ENCODE results near the gene GIMAP8.

The GIMAP8 gene

DNA sequence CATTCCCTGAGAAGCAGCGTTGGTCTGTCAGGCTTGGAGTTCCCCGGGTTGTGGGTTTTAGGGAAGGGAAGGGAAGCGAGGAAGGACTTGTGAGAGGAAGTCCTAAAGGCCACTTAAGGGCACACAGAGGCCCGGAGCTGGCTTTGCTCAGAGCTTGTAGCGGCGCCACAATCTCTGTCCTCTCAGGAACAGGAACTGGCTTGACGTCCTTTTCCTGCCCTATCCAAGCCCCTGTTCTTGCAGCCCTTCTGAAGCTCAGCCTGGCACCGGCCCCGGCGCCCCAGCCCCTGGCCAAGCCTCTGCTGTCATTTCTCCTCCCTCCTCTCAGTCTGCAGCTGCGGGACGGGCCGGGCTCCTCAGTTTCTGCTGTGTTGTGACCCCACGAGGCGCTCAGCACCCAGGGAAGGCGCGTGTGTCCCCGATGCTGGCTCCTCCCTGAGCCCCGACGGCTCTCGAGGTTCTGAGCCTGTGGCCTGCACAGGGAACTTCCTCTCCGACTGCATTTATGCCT lies at the start of gene GIMAP8:
Gene GIMAP8 (plus strand): TSS at position 140 of the 511 bp plus-strand sequence. CDS start 16,069 bp downstream, outside the sequence.
- H3K27me3 ChIP-seq (ENCODE audit: insufficient read depth, low read depth), result no peaks in the 10 kb centered on the region
- no peaks in the 10 kb centered on the region for H3K36me3 ChIP-seq (ENCODE audit: insufficient read depth)
- no peak within 1 kb of the TSS for H3K9ac ChIP-seq
- no peak within 1 kb of the TSS; the same call in 1 of the 2 replicates for H2AFZ ChIP-seq (ENCODE audit: low read depth)
- no peak within 1 kb of the TSS for H3K27ac ChIP-seq
- peaks cover 31% of the 10 kb centered on the region for H3K4me1 ChIP-seq (ENCODE audit: low read depth, poor library complexity, severe bottlenecking)
- H3K4me3 ChIP-seq (IDR thresholded peaks at IDR 0.05; ENCODE audit: insufficient read depth, low read depth, low read length), result no peak within 1 kb of the TSS
- TF ChIP-seq, protein P1, sequence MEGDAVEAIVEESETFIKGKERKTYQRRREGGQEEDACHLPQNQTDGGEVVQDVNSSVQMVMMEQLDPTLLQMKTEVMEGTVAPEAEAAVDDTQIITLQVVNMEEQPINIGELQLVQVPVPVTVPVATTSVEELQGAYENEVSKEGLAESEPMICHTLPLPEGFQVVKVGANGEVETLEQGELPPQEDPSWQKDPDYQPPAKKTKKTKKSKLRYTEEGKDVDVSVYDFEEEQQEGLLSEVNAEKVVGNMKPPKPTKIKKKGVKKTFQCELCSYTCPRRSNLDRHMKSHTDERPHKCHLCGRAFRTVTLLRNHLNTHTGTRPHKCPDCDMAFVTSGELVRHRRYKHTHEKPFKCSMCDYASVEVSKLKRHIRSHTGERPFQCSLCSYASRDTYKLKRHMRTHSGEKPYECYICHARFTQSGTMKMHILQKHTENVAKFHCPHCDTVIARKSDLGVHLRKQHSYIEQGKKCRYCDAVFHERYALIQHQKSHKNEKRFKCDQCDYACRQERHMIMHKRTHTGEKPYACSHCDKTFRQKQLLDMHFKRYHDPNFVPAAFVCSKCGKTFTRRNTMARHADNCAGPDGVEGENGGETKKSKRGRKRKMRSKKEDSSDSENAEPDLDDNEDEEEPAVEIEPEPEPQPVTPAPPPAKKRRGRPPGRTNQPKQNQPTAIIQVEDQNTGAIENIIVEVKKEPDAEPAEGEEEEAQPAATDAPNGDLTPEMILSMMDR (conservative IDR thresholded peaks at IDR 0.05; ENCODE audit: low read depth, low read length), result no peak
- H4K20me1 ChIP-seq (ENCODE audit: insufficient read depth), result no peaks in the 10 kb centered on the region
- no peaks in the 10 kb centered on the region for H3K79me2 ChIP-seq (ENCODE audit: insufficient read depth, low read depth)
- no peak within 1 kb of the TSS for H3K4me2 ChIP-seq

DNA sequence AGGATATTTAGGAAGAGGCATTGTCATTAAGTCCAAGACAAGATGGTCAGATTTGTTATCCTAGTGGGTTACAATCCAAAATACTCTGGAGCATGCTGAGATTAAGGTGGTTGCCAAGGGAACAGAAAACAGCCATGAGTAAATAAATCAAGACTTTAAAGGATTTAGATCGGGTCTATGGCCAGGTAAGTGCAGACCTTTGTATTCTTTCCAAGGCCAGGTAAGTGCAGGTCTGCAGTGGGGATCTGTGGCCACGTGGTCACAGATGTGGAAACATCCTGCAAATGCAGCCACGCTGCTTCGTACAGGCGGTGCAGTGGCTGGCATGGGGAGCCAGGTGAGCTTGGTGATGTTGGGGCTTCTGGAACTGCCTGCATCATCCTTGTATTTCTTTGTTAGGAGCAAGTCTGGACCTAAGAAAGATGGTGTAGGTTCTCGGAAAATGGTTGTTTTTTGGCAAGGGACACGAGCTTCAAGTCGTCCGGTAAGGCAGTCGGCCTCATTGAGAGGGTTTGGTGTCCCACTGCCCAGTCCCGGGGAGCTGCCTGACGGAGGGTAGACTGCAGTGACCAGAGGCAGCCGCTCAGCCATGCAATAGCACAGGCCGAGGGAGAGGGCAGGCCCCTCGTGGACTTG lies 49.5 kb upstream of the GIMAP8 start:
- no peak overlapping the region for H3K27ac ChIP-seq

DNA sequence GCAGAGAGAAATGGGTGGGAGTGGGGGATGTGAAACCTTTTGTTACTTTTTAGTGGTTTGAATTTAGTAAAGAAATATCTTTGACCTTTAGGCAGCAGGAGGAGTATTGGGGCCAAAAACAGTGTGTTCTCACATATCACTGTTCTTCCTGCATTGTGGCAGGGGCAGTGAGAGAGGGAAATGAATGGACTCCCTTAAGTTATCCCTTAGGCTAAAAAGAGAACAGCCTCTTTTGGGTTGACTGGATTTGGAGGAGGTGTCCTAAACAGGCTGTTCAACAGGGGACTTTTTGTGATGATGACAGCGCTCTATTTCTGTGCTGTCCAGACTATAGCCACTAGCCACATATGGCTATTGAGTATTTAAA lies 49.0 kb upstream of the GIMAP8 start:
- no peak overlapping the region for H3K4me3 ChIP-seq (IDR thresholded peaks at IDR 0.05; ENCODE audit: insufficient read depth, low read depth, low read length)
- no peak overlapping the region for H3K27ac ChIP-seq
- no peaks in the 10 kb centered on the region for H3K36me3 ChIP-seq (ENCODE audit: insufficient read depth)
- no peak overlapping the region for H3K9ac ChIP-seq
- H3K4me2 ChIP-seq, result peak overlapping the region; percentile 20; the same call in 1 of the 2 replicates
- TF ChIP-seq, protein P1 (conservative IDR thresholded peaks at IDR 0.05; ENCODE audit: low read depth, low read length), result no peak
- no peaks in the 10 kb centered on the region for H3K27me3 ChIP-seq (ENCODE audit: insufficient read depth, low read depth)
- no peak overlapping the region for H2AFZ ChIP-seq (ENCODE audit: low read depth)
- H3K4me1 ChIP-seq (ENCODE audit: low read depth, poor library complexity, severe bottlenecking), result peaks cover 43% of the 10 kb centered on the region
- H3K79me2 ChIP-seq (ENCODE audit: insufficient read depth, low read depth), result peaks cover 26% of the 10 kb centered on the region; the same call in 1 of the 2 replicates
- H4K20me1 ChIP-seq (ENCODE audit: insufficient read depth), result no peaks in the 10 kb centered on the region

More for the DNA sequence above, 49.5 kb upstream of the GIMAP8 start:
- Histone ChIP-seq H3K4me2 (peak overlapping the region; percentile 20; the same call in 1 of the 2 replicates), H3K4me1 (ENCODE audit: low read depth, poor library complexity, severe bottlenecking) (peaks cover 42% of the 10 kb centered on the region), H3K27me3 (ENCODE audit: insufficient read depth, low read depth) (no peaks in the 10 kb centered on the region), H3K36me3 (ENCODE audit: insufficient read depth) (no peaks in the 10 kb centered on the region), H3K79me2 (ENCODE audit: insufficient read depth, low read depth) (peaks cover 21% of the 10 kb centered on the region; the same call in 1 of the 2 replicates), H4K20me1 (ENCODE audit: insufficient read depth) (no peaks in the 10 kb centered on the region), H2AFZ (ENCODE audit: low read depth) (no peak overlapping the region), H3K9ac (no peak overlapping the region), H3K4me3 (IDR thresholded peaks at IDR 0.05; ENCODE audit: insufficient read depth, low read depth, low read length) (no peak overlapping the region)
- TF ChIP-seq, protein P1 (conservative IDR thresholded peaks at IDR 0.05; ENCODE audit: low read depth, low read length), result no peak

DNA sequence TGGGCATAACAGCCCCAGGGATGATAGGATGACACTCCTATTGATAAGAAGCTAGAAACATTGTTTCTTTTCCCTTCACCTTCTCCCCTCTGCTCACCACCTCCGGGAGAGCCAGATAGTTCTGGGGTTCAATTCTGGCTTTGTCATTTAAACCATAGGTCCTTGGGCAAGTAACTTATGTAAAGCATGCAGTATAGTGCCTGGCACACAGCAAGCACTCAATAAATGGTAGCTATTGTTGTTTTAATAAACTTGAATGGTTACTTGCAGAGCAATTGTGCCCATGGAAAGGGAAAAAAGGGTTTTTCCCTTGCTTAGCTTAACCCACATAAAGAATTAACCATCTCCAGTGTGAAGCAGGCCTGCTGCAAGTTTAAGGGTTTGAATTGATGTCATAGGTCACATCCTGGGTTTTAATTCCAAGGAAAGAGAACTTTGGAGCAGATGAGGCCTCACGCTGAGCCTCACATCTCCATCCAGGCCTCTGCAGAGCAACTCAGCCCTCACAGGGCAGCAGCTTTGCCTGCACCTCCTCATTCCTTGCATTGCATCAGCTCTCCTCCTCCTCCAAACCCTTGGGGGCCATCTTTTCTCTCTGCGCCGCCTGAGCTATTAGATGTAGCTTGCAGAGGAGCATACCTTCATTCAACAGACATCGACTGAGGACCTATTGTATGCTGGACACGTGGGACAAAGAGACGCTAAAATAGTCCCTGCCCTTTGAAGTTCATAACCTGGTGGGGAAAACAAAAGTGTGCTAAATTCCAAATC lies 48.4 kb upstream of the GIMAP8 start:
- Histone ChIP-seq H3K27ac (no peak overlapping the region), H3K36me3 (ENCODE audit: insufficient read depth) (no peaks in the 10 kb centered on the region), H3K4me3 (IDR thresholded peaks at IDR 0.05; ENCODE audit: insufficient read depth, low read depth, low read length) (no peak overlapping the region), H3K4me1 (ENCODE audit: low read depth, poor library complexity, severe bottlenecking) (peaks cover 46% of the 10 kb centered on the region), H3K79me2 (ENCODE audit: insufficient read depth, low read depth) (peaks cover 28% of the 10 kb centered on the region; the same call in 1 of the 2 replicates), H2AFZ (ENCODE audit: low read depth) (no peak overlapping the region), H3K4me2 (peak overlapping the region; percentile 20; the same call in 1 of the 2 replicates), H3K9ac (no peak overlapping the region), H3K27me3 (ENCODE audit: insufficient read depth, low read depth) (no peaks in the 10 kb centered on the region), H4K20me1 (ENCODE audit: insufficient read depth) (no peaks in the 10 kb centered on the region)
- TF ChIP-seq, protein P1 (conservative IDR thresholded peaks at IDR 0.05; ENCODE audit: low read depth, low read length), result no peak

Measured in KMS-11 (cell line).